22Rv1 (cell line): ENCODE results near the gene RASL10B.

Source experiments
- ZFX ChIP-seq: fragments of 450-650 bp; IDR thresholded peaks from 2 replicates; pipeline ENCODE4 v1.6.1; 2017; ENCODE audit warnings: antibody characterized with exemption, borderline replicate concordance
- TF ChIP-seq, protein P1 (sequence below): fragments of 450-650 bp; IDR thresholded peaks from 2 replicates; pipeline ENCODE4 v1.5.1; 2017; ENCODE audit warnings: mild to moderate bottlenecking

DNA sequence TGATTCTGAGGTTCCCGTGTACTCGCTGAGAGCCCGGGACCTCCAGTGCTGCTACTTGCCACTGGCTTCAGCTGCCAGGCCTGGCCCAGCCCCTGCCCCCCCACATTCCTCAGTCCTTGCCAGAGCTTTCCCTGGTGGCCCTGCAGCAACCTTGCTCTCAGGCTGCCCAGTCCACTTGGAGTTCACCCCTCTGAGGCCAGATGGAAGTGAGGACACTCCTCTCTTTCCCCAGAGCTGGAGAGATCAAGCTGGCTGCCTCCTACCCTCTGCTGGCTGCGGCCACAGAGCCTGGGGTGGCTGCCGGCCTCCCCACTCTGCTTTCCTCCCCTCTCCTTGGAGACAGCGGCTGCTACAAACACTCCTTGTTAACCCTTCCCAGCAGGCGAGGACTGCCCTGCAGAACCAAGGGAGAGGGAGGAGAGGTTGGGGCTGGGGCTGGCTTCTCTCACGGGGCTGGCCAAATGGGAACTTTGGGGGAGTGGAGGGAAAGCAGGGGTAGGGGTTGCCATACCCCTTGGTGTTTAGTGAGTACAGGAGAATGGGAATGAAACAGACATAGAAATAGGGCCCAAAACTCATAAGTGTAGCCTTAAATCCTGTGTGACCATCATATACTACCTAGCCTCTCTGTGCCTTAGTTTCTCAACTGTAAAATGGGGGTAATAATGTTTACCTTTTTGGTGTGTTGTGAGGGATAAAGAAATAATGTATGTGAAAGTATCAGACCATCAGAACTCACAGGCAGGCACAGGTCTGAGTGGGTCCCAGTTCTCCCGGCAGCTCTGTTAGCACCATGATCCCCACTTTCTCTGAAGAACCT, 21.7 kb downstream of the RASL10B start, which contains the start of gene GAS2L2:
- TF ChIP-seq, protein P1, sequence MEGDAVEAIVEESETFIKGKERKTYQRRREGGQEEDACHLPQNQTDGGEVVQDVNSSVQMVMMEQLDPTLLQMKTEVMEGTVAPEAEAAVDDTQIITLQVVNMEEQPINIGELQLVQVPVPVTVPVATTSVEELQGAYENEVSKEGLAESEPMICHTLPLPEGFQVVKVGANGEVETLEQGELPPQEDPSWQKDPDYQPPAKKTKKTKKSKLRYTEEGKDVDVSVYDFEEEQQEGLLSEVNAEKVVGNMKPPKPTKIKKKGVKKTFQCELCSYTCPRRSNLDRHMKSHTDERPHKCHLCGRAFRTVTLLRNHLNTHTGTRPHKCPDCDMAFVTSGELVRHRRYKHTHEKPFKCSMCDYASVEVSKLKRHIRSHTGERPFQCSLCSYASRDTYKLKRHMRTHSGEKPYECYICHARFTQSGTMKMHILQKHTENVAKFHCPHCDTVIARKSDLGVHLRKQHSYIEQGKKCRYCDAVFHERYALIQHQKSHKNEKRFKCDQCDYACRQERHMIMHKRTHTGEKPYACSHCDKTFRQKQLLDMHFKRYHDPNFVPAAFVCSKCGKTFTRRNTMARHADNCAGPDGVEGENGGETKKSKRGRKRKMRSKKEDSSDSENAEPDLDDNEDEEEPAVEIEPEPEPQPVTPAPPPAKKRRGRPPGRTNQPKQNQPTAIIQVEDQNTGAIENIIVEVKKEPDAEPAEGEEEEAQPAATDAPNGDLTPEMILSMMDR: no peak
- TF ChIP-seq ZFX: no peak
